Smooth muscle cell (in vitro differentiated cells): ENCODE results near the gene BRDT. TPM values are rescaled to one million over a fixed set of nuclear protein-coding genes. Genes with fewer than 3 reads are reported as not detected.

Experiments
- DNase-seq: peaks from one replicate; lab custom pipeline; 2025; ENCODE audit not compliant: unreplicated experiment; lab: John Stamatoyannopoulos, UW
- H2AFZ ChIP-seq: fragments of 200-600 bp; sonication (generic); 2 replicates; pipeline ENCODE4 v1.6.0; 2016; ENCODE audit warnings: antibody characterized with exemption, low read depth, mild to moderate bottlenecking
- H3F3A ChIP-seq: fragments of 200-600 bp; sonication (generic); 2 replicates; pipeline ENCODE4 v1.6.0; 2017; ENCODE audit warnings: antibody characterized with exemption, low read depth
- H3K27ac ChIP-seq: fragments of 200-600 bp; sonication (generic); 2 replicates; pipeline ENCODE4 v1.5.1; 2016; ENCODE audit warnings: low read depth, mild to moderate bottlenecking
- H3K27me3 ChIP-seq: fragments of 200-600 bp; sonication (generic); 2 replicates; pipeline ENCODE4 v1.6.1; 2016; ENCODE audit warnings: low read depth, mild to moderate bottlenecking
- H3K36me3 ChIP-seq: fragments of 200-600 bp; sonication (generic); 2 replicates; pipeline ENCODE4 v1.5.1; 2016; ENCODE audit warnings: low read depth
- H3K4me1 ChIP-seq: fragments of 200-600 bp; sonication (generic); 2 replicates; pipeline ENCODE4 v1.5.1; 2016; ENCODE audit warnings: low read depth
- H3K4me2 ChIP-seq: fragments of 200-600 bp; sonication (generic); 2 replicates; pipeline ENCODE4 v1.6.0; 2016; ENCODE audit warnings: mild to moderate bottlenecking
- H3K4me3 ChIP-seq: fragments of 200-600 bp; sonication (generic); 2 replicates; pipeline ENCODE4 v1.5.1; 2016; ENCODE audit warnings: mild to moderate bottlenecking
- H3K79me2 ChIP-seq: fragments of 200-600 bp; sonication (generic); 2 replicates; pipeline ENCODE4 v1.6.0; 2016; ENCODE audit warnings: low read depth, mild to moderate bottlenecking
- H3K9ac ChIP-seq: fragments of 200-600 bp; sonication (generic); 2 replicates; pipeline ENCODE4 v1.6.0; 2016; ENCODE audit warnings: low read depth
- H3K9me3 ChIP-seq: fragments of 200-600 bp; sonication (generic); replicated peaks from 2 replicates; pipeline ENCODE4 v1.5.1; 2016; ENCODE audit warnings: low read depth
- H4K20me1 ChIP-seq: fragments of 200-600 bp; sonication (generic); 2 replicates; pipeline ENCODE4 v1.6.0; 2016; ENCODE audit warnings: low read depth
- WGBS: methylation state at CpG from one replicate; pipeline ENCODE4 v1.1.7; 2016; ENCODE audit warnings: low lambda C conversion rate; 5-methylcytosine and 5-hydroxymethylcytosine counted together
- polyA plus RNA-seq: library from polyadenylated mRNA; unstranded; fragments of >200 nt; fragmentation: Nextera tagmentation; extraction: Ambion mirVana; gene quantifications from 2 replicates; pipeline ENCODE4 v1.2.1, GENCODE V29; 2016
- total RNA-seq: library from RNA; depleted of rRNA; stranded (reverse); fragments of >200 nt; gene quantifications from 2 replicates; pipeline ENCODE4 v1.2.3, GENCODE V29; 2014
- TF ChIP-seq, protein P1 (sequence below): fragments of 200-600 bp; sonication (generic); IDR thresholded peaks from 2 replicates; pipeline ENCODE4 v1.5.1; 2017; ENCODE audit warnings: borderline replicate concordance, mild to moderate bottlenecking, antibody characterized with exemption; ENCODE audit not compliant: insufficient read depth, poor library complexity, severe bottlenecking

Gene BRDT
- total and polyA plus RNA-seq, 2 experiments from 2014 or later = not detected

DNA sequence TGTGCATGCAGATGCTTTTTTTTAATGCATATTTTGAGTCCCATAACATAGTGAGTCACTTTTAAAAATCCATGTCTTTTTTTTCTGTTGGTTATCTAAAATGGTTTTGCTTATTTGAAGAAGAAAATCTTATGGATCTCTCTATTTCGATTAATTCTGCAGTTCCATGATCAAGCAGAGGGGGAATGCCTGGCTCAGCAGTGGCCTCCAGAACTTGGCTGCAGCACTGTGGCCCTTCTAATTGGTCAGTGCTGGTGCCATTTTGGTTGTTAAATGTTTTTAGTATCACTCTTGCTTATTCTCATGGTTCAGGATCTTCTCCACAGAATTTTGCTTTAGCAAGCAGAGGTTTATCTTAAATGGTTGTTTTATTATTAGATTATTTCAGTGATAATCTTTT is 91.8 kb downstream of the BRDT start:
- TF ChIP-seq, protein P1, sequence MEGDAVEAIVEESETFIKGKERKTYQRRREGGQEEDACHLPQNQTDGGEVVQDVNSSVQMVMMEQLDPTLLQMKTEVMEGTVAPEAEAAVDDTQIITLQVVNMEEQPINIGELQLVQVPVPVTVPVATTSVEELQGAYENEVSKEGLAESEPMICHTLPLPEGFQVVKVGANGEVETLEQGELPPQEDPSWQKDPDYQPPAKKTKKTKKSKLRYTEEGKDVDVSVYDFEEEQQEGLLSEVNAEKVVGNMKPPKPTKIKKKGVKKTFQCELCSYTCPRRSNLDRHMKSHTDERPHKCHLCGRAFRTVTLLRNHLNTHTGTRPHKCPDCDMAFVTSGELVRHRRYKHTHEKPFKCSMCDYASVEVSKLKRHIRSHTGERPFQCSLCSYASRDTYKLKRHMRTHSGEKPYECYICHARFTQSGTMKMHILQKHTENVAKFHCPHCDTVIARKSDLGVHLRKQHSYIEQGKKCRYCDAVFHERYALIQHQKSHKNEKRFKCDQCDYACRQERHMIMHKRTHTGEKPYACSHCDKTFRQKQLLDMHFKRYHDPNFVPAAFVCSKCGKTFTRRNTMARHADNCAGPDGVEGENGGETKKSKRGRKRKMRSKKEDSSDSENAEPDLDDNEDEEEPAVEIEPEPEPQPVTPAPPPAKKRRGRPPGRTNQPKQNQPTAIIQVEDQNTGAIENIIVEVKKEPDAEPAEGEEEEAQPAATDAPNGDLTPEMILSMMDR = no peak
- Histone ChIP-seq H3K4me3 (no peak overlapping the region), H3K27me3 (no peaks in the 10 kb centered on the region), H3K9me3 (no peaks in the 10 kb centered on the region), H3K36me3 (no peaks in the 10 kb centered on the region), H2AFZ (no peak overlapping the region), H3F3A (no peaks in the 10 kb centered on the region), H3K4me1 (peaks cover 7% of the 10 kb centered on the region), H3K4me2 (no peak overlapping the region), H3K27ac (no peak overlapping the region), H4K20me1 (no peaks in the 10 kb centered on the region), H3K79me2 (no peaks in the 10 kb centered on the region), H3K9ac (no peak overlapping the region)
- 88% methylated on average over 1 of the region's 1 CpG for WGBS
- DNase-seq = no peak

DNA sequence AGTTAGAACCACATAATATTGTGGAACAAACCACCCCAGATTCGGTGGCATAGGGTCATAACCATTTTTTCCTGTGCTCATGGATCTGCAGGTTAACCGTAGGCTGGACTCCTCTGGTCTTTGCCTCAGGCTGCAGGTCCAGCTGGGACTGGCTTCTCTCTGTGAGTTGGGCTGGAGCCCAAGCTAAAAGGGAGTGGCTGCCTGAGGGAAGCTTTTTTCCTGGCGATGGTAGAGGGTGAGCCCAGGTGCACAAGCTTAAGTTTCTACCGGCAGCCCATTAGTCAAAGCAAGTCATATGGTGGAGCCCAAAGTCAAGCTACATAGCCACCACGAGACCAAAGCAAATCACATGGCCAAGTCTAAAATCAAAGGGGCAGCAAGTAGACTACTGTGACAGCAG is 94.4 kb downstream of the BRDT start:
- H2AFZ ChIP-seq = no peak overlapping the region

DNA sequence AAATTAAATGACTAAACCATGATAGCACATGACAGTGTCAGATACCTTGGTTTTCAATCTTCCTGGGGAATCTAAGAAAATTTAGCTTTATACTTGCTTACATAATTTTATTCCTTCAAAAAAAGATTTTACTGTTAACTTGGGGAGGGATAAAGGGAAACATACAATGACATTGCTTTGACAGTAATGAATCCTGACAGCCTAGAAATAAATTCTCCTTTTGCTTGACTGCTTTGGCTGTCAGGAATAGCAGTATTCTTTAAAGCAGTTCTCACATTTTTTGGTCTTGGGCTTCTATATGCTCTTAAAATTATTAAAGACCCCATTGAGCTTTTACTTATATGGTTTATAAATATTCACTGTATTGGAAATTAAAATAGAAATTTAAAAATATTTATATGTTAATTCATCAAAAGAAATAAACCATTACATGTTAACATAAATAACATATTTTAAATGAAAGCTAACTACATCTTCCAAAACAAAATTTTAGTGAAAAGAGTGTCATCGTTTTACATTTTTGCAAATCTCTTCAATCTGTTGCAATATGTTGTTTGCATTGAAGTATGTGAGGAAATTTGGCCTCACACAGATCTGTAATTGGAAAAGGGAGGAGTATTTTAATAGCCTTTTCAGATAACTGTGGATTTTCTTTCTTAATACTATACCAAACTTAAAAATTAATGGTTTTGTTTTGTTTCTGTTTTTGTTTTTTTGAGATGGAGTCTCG is 96.7 kb downstream of the BRDT start:
- H3K9ac ChIP-seq = no peak overlapping the region
- H3K4me3 ChIP-seq = no peak overlapping the region
- no peaks in the 10 kb centered on the region for H3K36me3 ChIP-seq
- H3F3A ChIP-seq = no peaks in the 10 kb centered on the region
- no peak overlapping the region for H2AFZ ChIP-seq
- H3K79me2 ChIP-seq = no peaks in the 10 kb centered on the region
- no peaks in the 10 kb centered on the region for H3K4me1 ChIP-seq
- TF ChIP-seq, protein P1 = no peak
- H4K20me1 ChIP-seq = no peaks in the 10 kb centered on the region
- no peaks in the 10 kb centered on the region for H3K27me3 ChIP-seq
- H3K27ac ChIP-seq = no peak overlapping the region
- WGBS = 90% methylated on average over 2 of the region's 2 CpGs
- no peak for DNase-seq
- no peak overlapping the region for H3K4me2 ChIP-seq
- no peaks in the 10 kb centered on the region for H3K9me3 ChIP-seq

More for the DNA sequence above, 94.4 kb downstream of the BRDT start:
- Histone ChIP-seq H3K36me3 (no peaks in the 10 kb centered on the region), H3K9me3 (no peaks in the 10 kb centered on the region), H4K20me1 (no peaks in the 10 kb centered on the region), H3K4me2 (no peak overlapping the region), H3K9ac (no peak overlapping the region), H3F3A (no peaks in the 10 kb centered on the region), H3K27me3 (no peaks in the 10 kb centered on the region), H3K79me2 (no peaks in the 10 kb centered on the region), H3K27ac (no peak overlapping the region), H3K4me1 (no peaks in the 10 kb centered on the region), H3K4me3 (no peak overlapping the region)
- TF ChIP-seq, protein P1 = no peak
- no peak for DNase-seq
- WGBS = 76% methylated on average over 5 of the region's 5 CpGs

DNA sequence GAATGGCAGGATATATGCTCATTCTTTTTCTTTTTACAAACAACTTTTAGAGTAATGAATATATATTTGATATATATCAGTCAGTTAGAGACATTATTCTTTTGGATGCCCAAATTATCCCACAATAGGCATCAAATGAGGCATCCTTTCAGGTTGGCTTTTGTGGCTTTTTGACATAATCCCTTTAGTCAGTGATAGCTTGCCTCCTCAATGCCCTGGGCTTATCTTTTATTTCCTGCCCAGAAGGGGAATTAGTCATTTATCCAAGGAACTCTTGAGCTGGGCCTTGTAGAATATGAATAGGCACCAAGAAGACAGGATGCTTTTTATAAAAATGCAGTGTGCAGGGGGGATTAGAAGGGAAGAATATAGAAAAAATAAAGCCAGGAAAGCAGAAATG is 102.7 kb downstream of the BRDT start:
- Histone ChIP-seq H3F3A (no peaks in the 10 kb centered on the region), H3K79me2 (no peaks in the 10 kb centered on the region), H3K4me3 (no peak overlapping the region), H3K36me3 (no peaks in the 10 kb centered on the region), H3K9ac (no peak overlapping the region), H4K20me1 (no peaks in the 10 kb centered on the region), H3K9me3 (no peaks in the 10 kb centered on the region), H3K4me1 (peaks cover 10% of the 10 kb centered on the region), H3K4me2 (no peak overlapping the region), H2AFZ (no peak overlapping the region), H3K27ac (no peak overlapping the region), H3K27me3 (no peaks in the 10 kb centered on the region)
- DNase-seq = no peak
- TF ChIP-seq, protein P1 = no peak
